ENCODE measurements around the gene ALPK3.

The ALPK3 gene

GRCh38 chr15:84816694-84817465 is at the start of gene ALPK3:
ALPK3 (plus strand) TSS chr15:84817356; CDS start chr15:84817453, 97 bp downstream.
- Histone ChIP-seq H4K20me1 (ENCODE audit: insufficient read depth, low read length) (no peaks in the 10 kb centered on the region), H2AFZ (ENCODE audit: low read depth, low read length) (no peak within 1 kb of the TSS), H3K4me3 (ENCODE audit: low read length) (no peak within 1 kb of the TSS), H3K27me3 (ENCODE audit: low read depth, low read length) (no peaks in the 10 kb centered on the region), H3K4me1 (ENCODE audit: low read length) (peaks cover 9% of the 10 kb centered on the region), H3K4me2 (ENCODE audit: low read length) (no peak within 1 kb of the TSS), H3K9me3 (ENCODE audit: insufficient read depth, low read length) (no peaks in the 10 kb centered on the region), H3K9ac (ENCODE audit: low read length) (no peak within 1 kb of the TSS), H3K27ac (ENCODE audit: low read length) (no peak within 1 kb of the TSS), H3K36me3 (replicated peaks; ENCODE audit: low read depth, low read length) (no peaks in the 10 kb centered on the region), H3K79me2 (ENCODE audit: low read length) (no peaks in the 10 kb centered on the region)
- no peak for TF ChIP-seq CTCF (IDR thresholded peaks at IDR 0.05; ENCODE audit: low read depth, low read length)
- no peak for TF ChIP-seq EZH2phosphoT487 (IDR thresholded peaks at IDR 0.05; ENCODE audit: low read depth)

- Histone ChIP-seq H3K9me3 (ENCODE audit: insufficient read depth, low read length) (no peaks in the 10 kb centered on the region), H3K4me2 (ENCODE audit: low read length) (no peak overlapping the region), H3K79me2 (ENCODE audit: low read length) (peaks cover 81% of the 10 kb centered on the region), H4K20me1 (ENCODE audit: insufficient read depth, low read length) (peaks cover 33% of the 10 kb centered on the region), H3K27me3 (ENCODE audit: low read depth, low read length) (no peaks in the 10 kb centered on the region), H3K36me3 (replicated peaks; ENCODE audit: low read depth, low read length) (peaks cover 35% of the 10 kb centered on the region), H2AFZ (ENCODE audit: low read depth, low read length) (no peak overlapping the region), H3K9ac (ENCODE audit: low read length) (no peak overlapping the region), H3K4me1 (ENCODE audit: low read length) (peaks cover 19% of the 10 kb centered on the region), H3K4me3 (ENCODE audit: low read length) (no peak overlapping the region), H3K27ac (ENCODE audit: low read length) (no peak overlapping the region; the same call in 1 of the 2 replicates)
- TF ChIP-seq EZH2phosphoT487 (IDR thresholded peaks at IDR 0.05; ENCODE audit: low read depth) (no peak), CTCF (IDR thresholded peaks at IDR 0.05; ENCODE audit: low read depth, low read length) (no peak)
These were observed 45.1 kb upstream of the ALPK3 start for GRCh38 chr15:84772031-84772430.

- H4K20me1 ChIP-seq (ENCODE audit: insufficient read depth, low read length): peaks cover 33% of the 10 kb centered on the region
- no peaks in the 10 kb centered on the region for H3K27me3 ChIP-seq (ENCODE audit: low read depth, low read length)
- no peak overlapping the region for H3K4me2 ChIP-seq (ENCODE audit: low read length)
- H3K36me3 ChIP-seq (replicated peaks; ENCODE audit: low read depth, low read length): peaks cover 32% of the 10 kb centered on the region
- TF ChIP-seq CTCF (IDR thresholded peaks at IDR 0.05; ENCODE audit: low read depth, low read length) (no peak), EZH2phosphoT487 (IDR thresholded peaks at IDR 0.05; ENCODE audit: low read depth) (no peak)
- H2AFZ ChIP-seq (ENCODE audit: low read depth, low read length): no peak overlapping the region
- H3K4me1 ChIP-seq (ENCODE audit: low read length): peaks cover 19% of the 10 kb centered on the region
- H3K27ac ChIP-seq (ENCODE audit: low read length): no peak overlapping the region
- no peak overlapping the region for H3K9ac ChIP-seq (ENCODE audit: low read length)
- H3K79me2 ChIP-seq (ENCODE audit: low read length): peaks cover 80% of the 10 kb centered on the region
- no peaks in the 10 kb centered on the region for H3K9me3 ChIP-seq (ENCODE audit: insufficient read depth, low read length)
- H3K4me3 ChIP-seq (ENCODE audit: low read length): no peak overlapping the region
These were observed 44.7 kb upstream of the ALPK3 start for GRCh38 chr15:84772467-84772866.

GRCh38 chr15:84773716-84774115 is 43.4 kb upstream of the ALPK3 start:
- peak overlapping the region; percentile 28 for H3K4me3 ChIP-seq (ENCODE audit: low read length)
- peaks cover 19% of the 10 kb centered on the region for H3K4me1 ChIP-seq (ENCODE audit: low read length)
- peak overlapping the region; percentile 55 for H3K4me2 ChIP-seq (ENCODE audit: low read length)
- no peak overlapping the region for H2AFZ ChIP-seq (ENCODE audit: low read depth, low read length)
- peaks cover 91% of the 10 kb centered on the region for H3K79me2 ChIP-seq (ENCODE audit: low read length)
- no peaks in the 10 kb centered on the region for H3K9me3 ChIP-seq (ENCODE audit: insufficient read depth, low read length)
- peaks cover 26% of the 10 kb centered on the region for H3K36me3 ChIP-seq (replicated peaks; ENCODE audit: low read depth, low read length)
- H4K20me1 ChIP-seq (ENCODE audit: insufficient read depth, low read length): peaks cover 33% of the 10 kb centered on the region
- TF ChIP-seq EZH2phosphoT487 (IDR thresholded peaks at IDR 0.05; ENCODE audit: low read depth) (no peak), CTCF (IDR thresholded peaks at IDR 0.05; ENCODE audit: low read depth, low read length) (no peak)
- H3K27ac ChIP-seq (ENCODE audit: low read length): peak overlapping the region; percentile 48
- no peaks in the 10 kb centered on the region for H3K27me3 ChIP-seq (ENCODE audit: low read depth, low read length)
- peak overlapping the region; percentile 7; the same call in 1 of the 2 replicates for H3K9ac ChIP-seq (ENCODE audit: low read length)
